Measurements from ENCODE around the gene KLHDC9. TPM values are rescaled to one million over a fixed set of nuclear protein-coding genes. Genes with fewer than 3 reads are reported as not detected.

Gene KLHDC9
- total RNA-seq, 1 donor from 2014 or later = 7.2 TPM

- peak; percentile 79 for DNase-seq
- intact Hi-C loops (cut with DNase I) = no loop called here
Measured at GRCh38 chr1:161089251-161089924, 8.8 kb upstream of the KLHDC9 start, which contains the start of gene NECTIN4. Gene NECTIN4, minus strand, starts transcription at chr1:161089558. Its CDS starts 262 bp downstream, at chr1:161089296.

DNA sequence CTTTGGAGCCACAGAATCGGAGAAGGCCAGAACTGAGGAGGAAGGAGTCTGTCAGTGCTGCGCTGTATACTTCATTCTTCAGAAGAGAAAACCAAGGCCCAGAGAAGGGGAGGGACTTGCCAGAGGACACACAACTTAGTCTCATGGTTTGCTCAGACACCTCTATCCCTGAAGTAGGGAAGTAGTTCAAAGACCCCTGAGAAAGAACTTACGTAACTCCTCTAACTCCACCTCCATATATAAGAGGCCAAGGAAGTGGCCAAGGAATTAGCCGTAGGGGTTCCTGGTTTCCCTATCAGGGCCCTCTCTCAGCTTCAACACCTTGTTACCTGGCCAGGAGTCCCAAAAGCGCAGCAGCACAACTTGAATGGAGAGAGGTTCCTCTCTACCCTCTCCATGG lies 8.2 kb upstream of the KLHDC9 start:
- Histone ChIP-seq H3K4me1 (peaks cover 13% of the 10 kb centered on the region), H3K27me3 (ENCODE audit: low read depth) (no peaks in the 10 kb centered on the region), H3K36me3 (no peaks in the 10 kb centered on the region), H3K27ac (peak overlapping the region; percentile 71), H3K9me3 (no peaks in the 10 kb centered on the region), H3K4me3 (no peak overlapping the region)
- TF ChIP-seq CTCF (IDR thresholded peaks at IDR 0.05) = no peak
- ATAC-seq = peak in 1 of 2 donors; percentile 8
- intact Hi-C loops (cut with DNase I) = no loop called here
- no peak for DNase-seq

More at GRCh38 chr1:161089251-161089924, 8.8 kb upstream of the KLHDC9 start, which contains the start of gene NECTIN4:
- Histone ChIP-seq H3K4me1 (peaks cover 13% of the 10 kb centered on the region), H3K9me3 (no peaks in the 10 kb centered on the region), H3K4me3 (peak within 1 kb of the TSS; percentile 49), H3K27ac (peak within 1 kb of the TSS; percentile 71), H3K27me3 (ENCODE audit: low read depth) (no peaks in the 10 kb centered on the region), H3K36me3 (no peaks in the 10 kb centered on the region)
- ATAC-seq = peak; percentile 88 to 94
- TF ChIP-seq CTCF (IDR thresholded peaks at IDR 0.05) = no peak

GRCh38 chr1:161090617-161091016 lies 7.5 kb upstream of the KLHDC9 start:
- TF ChIP-seq CTCF (IDR thresholded peaks at IDR 0.05) = no peak
- intact Hi-C loops (cut with DNase I) = no loop called here
- no peak for DNase-seq

GRCh38 chr1:161091093-161091492 lies 7.1 kb upstream of the KLHDC9 start:
- Histone ChIP-seq H3K27ac (no peak overlapping the region), H3K4me3 (no peak overlapping the region), H3K27me3 (ENCODE audit: low read depth) (no peaks in the 10 kb centered on the region), H3K9me3 (no peaks in the 10 kb centered on the region), H3K4me1 (peaks cover 17% of the 10 kb centered on the region), H3K36me3 (no peaks in the 10 kb centered on the region)
- TF ChIP-seq CTCF (IDR thresholded peaks at IDR 0.05) = no peak
- DNase-seq = no peak
- no peak for ATAC-seq
- intact Hi-C loops (cut with DNase I) = no loop called here

More at GRCh38 chr1:161090617-161091016, 7.5 kb upstream of the KLHDC9 start:
- Histone ChIP-seq H3K9me3 (no peaks in the 10 kb centered on the region), H3K27ac (no peak overlapping the region), H3K27me3 (ENCODE audit: low read depth) (no peaks in the 10 kb centered on the region), H3K4me3 (no peak overlapping the region), H3K4me1 (peaks cover 16% of the 10 kb centered on the region), H3K36me3 (no peaks in the 10 kb centered on the region)
- ATAC-seq = no peak

DNA sequence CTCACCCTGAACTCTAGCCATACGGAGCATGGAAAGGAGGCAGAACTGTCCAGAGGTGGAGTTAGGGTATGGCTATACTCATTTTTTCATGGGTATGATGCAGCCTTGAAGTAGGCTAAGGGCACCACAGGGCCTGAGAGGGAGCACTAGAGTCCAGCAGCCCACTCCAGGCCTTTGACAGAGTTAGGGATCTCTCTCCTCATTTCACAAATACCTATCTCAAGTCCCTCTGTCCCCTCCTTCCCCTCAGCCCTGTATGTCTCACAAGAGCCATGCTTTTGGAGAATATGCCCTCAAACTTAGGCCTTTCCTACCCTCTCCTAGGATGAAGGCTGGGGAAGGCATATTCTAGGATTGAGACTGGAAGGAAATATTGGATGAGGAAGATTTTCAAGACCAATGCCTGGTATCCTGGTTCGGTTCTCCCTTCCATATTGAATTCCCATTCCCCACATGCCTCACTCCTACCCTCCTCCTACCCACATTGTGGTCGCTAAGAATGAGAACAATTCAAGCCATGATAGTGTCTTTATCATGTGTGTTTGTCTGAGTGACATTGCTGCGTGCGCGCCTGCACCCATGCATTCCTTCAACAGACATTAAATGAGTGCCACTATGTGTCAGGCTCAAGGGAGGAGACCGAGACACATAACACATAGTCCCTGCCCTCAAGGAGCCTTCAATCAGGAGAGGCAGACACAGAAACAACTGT lies 6.2 kb upstream of the KLHDC9 start:
- H3K27me3 ChIP-seq (ENCODE audit: low read depth) = no peaks in the 10 kb centered on the region
- no peak for TF ChIP-seq CTCF (IDR thresholded peaks at IDR 0.05)
- no peaks in the 10 kb centered on the region for H3K9me3 ChIP-seq
- H3K27ac ChIP-seq = no peak overlapping the region
- intact Hi-C loops (cut with DNase I) = no loop called here
- H3K36me3 ChIP-seq = no peaks in the 10 kb centered on the region
- H3K4me3 ChIP-seq = no peak overlapping the region
- peaks cover 19% of the 10 kb centered on the region for H3K4me1 ChIP-seq
- DNase-seq (no peak), ATAC-seq (no peak)

All from lower lobe of right lung (tissue), 2 donors.